ENCODE measurements around the gene TYRO3.

GRCh38 chr15:41609123-41609522 is 50.1 kb downstream of the TYRO3 start:
- no peak for TF ChIP-seq CTCF (IDR thresholded peaks at IDR 0.05)
- TF ChIP-seq POLR2A (IDR thresholded peaks at IDR 0.05): no peak

All from testis (tissue), 2 donors.